HL-60 (cell line): ENCODE measurements around the gene FREM1.

ENCODE experiments used
- DNase-seq, 2 experiments: peaks; one replicate each; pipeline ENCODE4 v3.0.0-alpha.2; 2010 to 2020; ENCODE audit warnings: low read depth in 1 of 2, low spot score in 1 of 2
- H3K27ac ChIP-seq: fragments of 250-450 bp; sonication (Bioruptor Pico); replicated peaks from 2 replicates; pipeline ENCODE4 v1.5.1; 2020; ENCODE audit warnings: mild to moderate bottlenecking, moderate library complexity
- H3K27me3 ChIP-seq: fragments of 250-450 bp; sonication (Bioruptor Pico); 2 replicates; pipeline ENCODE4 v1.5.1; 2021; ENCODE audit warnings: mild to moderate bottlenecking, moderate library complexity; ENCODE audit not compliant: insufficient read depth, poor library complexity, severe bottlenecking
- H3K4me3 ChIP-seq: replicated peaks from 2 replicates; pipeline ENCODE4 v1.5.1; 2011; ENCODE audit warnings: mild to moderate bottlenecking, control low read depth, low read length; ENCODE audit not compliant: insufficient read depth
- GABPA ChIP-seq: IDR thresholded peaks from 2 replicates; pipeline ENCODE4 v1.6.1; 2012; ENCODE audit warnings: low read depth
- POLR2AphosphoS5 ChIP-seq: IDR thresholded peaks from 2 replicates; pipeline ENCODE4 v1.6.1; 2012; ENCODE audit warnings: low read depth
- SPI1 ChIP-seq: IDR thresholded peaks from 2 replicates; pipeline ENCODE4 v1.6.1; 2012; ENCODE audit warnings: low read depth, mild to moderate bottlenecking, borderline replicate concordance
- TF ChIP-seq, protein P1 (sequence below): IDR thresholded peaks from 2 replicates; pipeline ENCODE4 v1.6.1; 2012; ENCODE audit warnings: low read depth; ENCODE audit not compliant: insufficient replicate concordance
- TF ChIP-seq, protein P2 (sequence below): IDR thresholded peaks from one replicate; pipeline ENCODE4 v1.5.1; 2011; ENCODE audit warnings: low read length, control low read depth, inconsistent platforms; ENCODE audit not compliant: insufficient read depth

The FREM1 gene

DNA sequence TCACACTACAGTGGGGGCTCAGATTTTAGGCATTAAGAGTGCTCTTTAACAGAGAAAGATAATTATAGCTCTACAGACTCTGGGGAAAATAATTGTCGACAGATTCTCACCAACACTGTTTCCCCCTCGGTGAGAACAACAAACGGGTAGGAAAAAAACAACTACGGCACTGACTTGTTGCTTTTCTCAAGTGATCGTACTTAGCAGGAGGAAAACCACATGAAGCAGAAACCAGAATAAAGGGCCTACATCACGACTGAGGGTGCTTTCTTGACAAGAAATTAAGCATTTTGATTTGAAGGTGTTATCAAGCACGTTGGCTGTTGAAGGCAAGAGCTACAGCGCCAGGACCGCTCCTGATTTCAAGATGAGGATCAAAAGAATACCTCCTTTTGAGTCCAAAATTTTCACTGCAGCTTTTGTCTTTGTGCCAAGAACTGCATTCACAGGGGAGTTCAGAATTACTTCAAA is 160.5 kb downstream of the FREM1 start:
- H3K27ac ChIP-seq = no peak overlapping the region
- TF ChIP-seq, protein P1, sequence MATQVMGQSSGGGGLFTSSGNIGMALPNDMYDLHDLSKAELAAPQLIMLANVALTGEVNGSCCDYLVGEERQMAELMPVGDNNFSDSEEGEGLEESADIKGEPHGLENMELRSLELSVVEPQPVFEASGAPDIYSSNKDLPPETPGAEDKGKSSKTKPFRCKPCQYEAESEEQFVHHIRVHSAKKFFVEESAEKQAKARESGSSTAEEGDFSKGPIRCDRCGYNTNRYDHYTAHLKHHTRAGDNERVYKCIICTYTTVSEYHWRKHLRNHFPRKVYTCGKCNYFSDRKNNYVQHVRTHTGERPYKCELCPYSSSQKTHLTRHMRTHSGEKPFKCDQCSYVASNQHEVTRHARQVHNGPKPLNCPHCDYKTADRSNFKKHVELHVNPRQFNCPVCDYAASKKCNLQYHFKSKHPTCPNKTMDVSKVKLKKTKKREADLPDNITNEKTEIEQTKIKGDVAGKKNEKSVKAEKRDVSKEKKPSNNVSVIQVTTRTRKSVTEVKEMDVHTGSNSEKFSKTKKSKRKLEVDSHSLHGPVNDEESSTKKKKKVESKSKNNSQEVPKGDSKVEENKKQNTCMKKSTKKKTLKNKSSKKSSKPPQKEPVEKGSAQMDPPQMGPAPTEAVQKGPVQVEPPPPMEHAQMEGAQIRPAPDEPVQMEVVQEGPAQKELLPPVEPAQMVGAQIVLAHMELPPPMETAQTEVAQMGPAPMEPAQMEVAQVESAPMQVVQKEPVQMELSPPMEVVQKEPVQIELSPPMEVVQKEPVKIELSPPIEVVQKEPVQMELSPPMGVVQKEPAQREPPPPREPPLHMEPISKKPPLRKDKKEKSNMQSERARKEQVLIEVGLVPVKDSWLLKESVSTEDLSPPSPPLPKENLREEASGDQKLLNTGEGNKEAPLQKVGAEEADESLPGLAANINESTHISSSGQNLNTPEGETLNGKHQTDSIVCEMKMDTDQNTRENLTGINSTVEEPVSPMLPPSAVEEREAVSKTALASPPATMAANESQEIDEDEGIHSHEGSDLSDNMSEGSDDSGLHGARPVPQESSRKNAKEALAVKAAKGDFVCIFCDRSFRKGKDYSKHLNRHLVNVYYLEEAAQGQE = no peak
- TF ChIP-seq POLR2AphosphoS5 = no peak
- TF ChIP-seq, protein P2, sequence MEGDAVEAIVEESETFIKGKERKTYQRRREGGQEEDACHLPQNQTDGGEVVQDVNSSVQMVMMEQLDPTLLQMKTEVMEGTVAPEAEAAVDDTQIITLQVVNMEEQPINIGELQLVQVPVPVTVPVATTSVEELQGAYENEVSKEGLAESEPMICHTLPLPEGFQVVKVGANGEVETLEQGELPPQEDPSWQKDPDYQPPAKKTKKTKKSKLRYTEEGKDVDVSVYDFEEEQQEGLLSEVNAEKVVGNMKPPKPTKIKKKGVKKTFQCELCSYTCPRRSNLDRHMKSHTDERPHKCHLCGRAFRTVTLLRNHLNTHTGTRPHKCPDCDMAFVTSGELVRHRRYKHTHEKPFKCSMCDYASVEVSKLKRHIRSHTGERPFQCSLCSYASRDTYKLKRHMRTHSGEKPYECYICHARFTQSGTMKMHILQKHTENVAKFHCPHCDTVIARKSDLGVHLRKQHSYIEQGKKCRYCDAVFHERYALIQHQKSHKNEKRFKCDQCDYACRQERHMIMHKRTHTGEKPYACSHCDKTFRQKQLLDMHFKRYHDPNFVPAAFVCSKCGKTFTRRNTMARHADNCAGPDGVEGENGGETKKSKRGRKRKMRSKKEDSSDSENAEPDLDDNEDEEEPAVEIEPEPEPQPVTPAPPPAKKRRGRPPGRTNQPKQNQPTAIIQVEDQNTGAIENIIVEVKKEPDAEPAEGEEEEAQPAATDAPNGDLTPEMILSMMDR = no peak
- no peak for TF ChIP-seq SPI1
- no peak for TF ChIP-seq GABPA
- no peaks in the 10 kb centered on the region for H3K27me3 ChIP-seq
- H3K4me3 ChIP-seq = no peak overlapping the region
- no peak for DNase-seq

DNA sequence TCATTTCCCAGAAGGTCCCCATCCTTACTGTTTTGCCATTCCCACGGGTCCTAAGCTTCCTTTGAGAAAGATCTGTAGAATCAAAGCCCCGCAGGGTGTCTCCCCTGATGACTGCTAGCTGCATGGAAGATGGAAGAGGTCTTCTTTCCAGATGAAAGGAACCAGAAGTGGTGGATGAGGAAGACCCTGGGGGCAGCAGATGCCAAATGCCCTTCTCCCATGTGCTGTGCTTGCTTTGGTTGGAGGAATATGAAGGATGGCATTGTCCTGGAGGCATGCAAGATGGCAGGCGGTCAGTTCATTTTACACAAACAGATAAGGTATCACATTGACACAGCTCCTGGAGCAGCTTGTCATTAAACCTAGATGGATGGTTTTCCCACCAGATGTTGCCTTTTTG is 161.9 kb downstream of the FREM1 start:
- DNase-seq = no peak

DNA sequence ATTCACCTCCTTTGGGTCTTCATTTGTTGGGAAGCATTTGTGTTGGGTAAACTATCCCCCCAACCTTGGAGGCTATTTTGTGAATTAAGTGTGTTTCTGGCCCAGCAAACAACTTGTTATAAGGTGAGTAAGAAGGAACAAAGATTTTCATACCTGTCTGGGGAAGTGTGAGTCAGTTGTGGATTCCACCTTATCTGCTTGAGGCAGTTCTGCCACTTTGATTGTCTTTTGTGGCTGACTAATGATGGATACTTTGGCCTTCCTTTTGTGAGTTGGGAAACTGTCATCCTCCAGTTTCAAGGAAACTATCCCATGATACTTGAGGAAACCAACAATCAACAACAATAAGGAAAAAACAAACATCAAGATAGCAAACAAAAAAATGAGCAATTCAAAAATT is 163.1 kb downstream of the FREM1 start:
- H3K27me3 ChIP-seq = no peaks in the 10 kb centered on the region
- no peak overlapping the region for H3K27ac ChIP-seq
- no peak for DNase-seq
- TF ChIP-seq SPI1 (no peak), POLR2AphosphoS5 (no peak), GABPA (no peak)
- TF ChIP-seq, protein P1 = no peak
- H3K4me3 ChIP-seq = no peak overlapping the region

More for the DNA sequence above, 161.9 kb downstream of the FREM1 start:
- H3K27ac ChIP-seq = no peak overlapping the region
- no peaks in the 10 kb centered on the region for H3K27me3 ChIP-seq
- TF ChIP-seq POLR2AphosphoS5 (no peak), SPI1 (no peak), GABPA (no peak)
- TF ChIP-seq, protein P1 = no peak
- TF ChIP-seq, protein P2 = no peak
- H3K4me3 ChIP-seq = no peak overlapping the region

DNA sequence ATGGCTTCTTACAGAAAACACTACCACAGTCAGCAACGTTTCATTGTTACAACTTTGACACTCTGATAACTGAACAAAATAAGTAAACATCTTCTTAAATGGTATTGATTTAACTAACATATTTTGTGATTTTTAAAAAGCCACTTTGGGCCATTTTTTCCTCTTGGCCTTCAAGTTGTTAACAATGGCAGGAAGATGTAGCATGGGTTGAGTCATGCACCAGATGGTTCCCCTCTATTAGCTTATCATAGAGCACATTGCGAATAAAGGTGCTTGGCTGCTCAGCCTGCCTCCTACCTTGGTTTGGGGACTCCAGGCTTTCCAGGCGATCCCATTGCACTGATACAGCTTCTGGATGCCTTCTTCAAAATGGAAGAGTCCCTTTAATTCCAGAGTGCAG is 163.6 kb downstream of the FREM1 start:
- H3K4me3 ChIP-seq = no peak overlapping the region
- no peak overlapping the region for H3K27ac ChIP-seq
- no peaks in the 10 kb centered on the region for H3K27me3 ChIP-seq
- TF ChIP-seq POLR2AphosphoS5 = no peak
- TF ChIP-seq SPI1 = no peak
- TF ChIP-seq, protein P1 = no peak
- TF ChIP-seq GABPA = no peak
- TF ChIP-seq, protein P2 = no peak
- DNase-seq = no peak
